Measurements from ENCODE around the gene TMEM127. TPM values are rescaled to one million over a fixed set of nuclear protein-coding genes. Genes with fewer than 3 reads are reported as not detected.
A peak's percentile ranks its signal among the peaks of the same experiment; 100 is the strongest.

The TMEM127 gene
- total and polyA plus RNA-seq, 2 donors from 2014 or later = 37.4 to 72.3 TPM

GRCh38 chr2:96271995-96272394 lies 6.2 kb upstream of the TMEM127 start:
- H3K36me3 ChIP-seq (ENCODE audit: control insufficient read depth in 2 of 3, insufficient read depth in 3 of 3, low read length in 3 of 3) = peaks cover 14 to 56% (median 44%) of the 10 kb centered on the region in 3 donors
- intact Hi-C loops (cut with DNase I) = no loop called here
- H3K4me3 ChIP-seq (ENCODE audit: low read length in 3 of 3) = no peak overlapping the region
- H3K27me3 ChIP-seq (ENCODE audit: control insufficient read depth, insufficient read depth, low read length) = no peaks in the 10 kb centered on the region
- DNase-seq (no peak), FAIRE-seq (no peak)
- no peaks in the 10 kb centered on the region for H3K9me3 ChIP-seq (ENCODE audit: control insufficient read depth in 2 of 3, insufficient read depth in 1 of 3, low read length in 3 of 3)
- H3K9ac ChIP-seq (ENCODE audit: low read length in 3 of 3) = no peak overlapping the region
- peaks cover 0 to 15% (median 14%) of the 10 kb centered on the region in 3 donors for H3K4me1 ChIP-seq (ENCODE audit: control insufficient read depth in 2 of 3, insufficient read depth in 2 of 3, low read depth in 1 of 3, low read length in 3 of 3)
- TF ChIP-seq CTCF (IDR thresholded peaks at IDR 0.05; ENCODE audit: borderline replicate concordance, extremely low read depth, insufficient read depth) = no peak
- H3K27ac ChIP-seq (ENCODE audit: low read depth in 2 of 2, low read length in 2 of 2) = no peak overlapping the region

GRCh38 chr2:96267159-96267971 lies 1.6 kb upstream of the TMEM127 start:
- H3K9me3 ChIP-seq (ENCODE audit: control insufficient read depth in 2 of 3, insufficient read depth in 1 of 3, low read length in 3 of 3) = no peaks in the 10 kb centered on the region
- peak overlapping the region in 2 of 3 donors; percentile 90 to 97 for H3K4me3 ChIP-seq (ENCODE audit: low read length in 3 of 3)
- peaks cover 8 to 27% (median 16%) of the 10 kb centered on the region in 3 donors for H3K4me1 ChIP-seq (ENCODE audit: control insufficient read depth in 2 of 3, insufficient read depth in 2 of 3, low read depth in 1 of 3, low read length in 3 of 3)
- H3K36me3 ChIP-seq (ENCODE audit: control insufficient read depth in 2 of 3, insufficient read depth in 3 of 3, low read length in 3 of 3) = peaks cover 7 to 39% (median 28%) of the 10 kb centered on the region in 3 donors
- DNase-seq (peak in 2 of 5 donors; percentile 41 to 65), FAIRE-seq (no peak)
- TF ChIP-seq CTCF (IDR thresholded peaks at IDR 0.05; ENCODE audit: borderline replicate concordance, extremely low read depth, insufficient read depth) = no peak
- H3K27me3 ChIP-seq (ENCODE audit: control insufficient read depth, insufficient read depth, low read length) = no peaks in the 10 kb centered on the region
- peak overlapping the region in 2 of 3 donors; percentile 41 to 66 for H3K9ac ChIP-seq (ENCODE audit: low read length in 3 of 3)
- intact Hi-C loops (cut with DNase I) = no loop called here
- H3K27ac ChIP-seq (ENCODE audit: low read depth in 2 of 2, low read length in 2 of 2) = no peak overlapping the region

GRCh38 chr2:96265349-96265839 lies 403 bp downstream of the TMEM127 start:
- intact Hi-C loops (cut with DNase I) = no loop called here
- H3K9me3 ChIP-seq (ENCODE audit: control insufficient read depth in 2 of 3, insufficient read depth in 1 of 3, low read length in 3 of 3) = no peaks in the 10 kb centered on the region
- TF ChIP-seq CTCF (IDR thresholded peaks at IDR 0.05; ENCODE audit: borderline replicate concordance, extremely low read depth, insufficient read depth) = no peak
- H3K36me3 ChIP-seq (ENCODE audit: control insufficient read depth in 2 of 3, insufficient read depth in 3 of 3, low read length in 3 of 3) = peaks cover 7 to 27% (median 17%) of the 10 kb centered on the region in 3 donors
- peak overlapping the region; percentile 35 to 93 (median 37) for H3K9ac ChIP-seq (ENCODE audit: low read length in 3 of 3)
- H3K27me3 ChIP-seq (ENCODE audit: control insufficient read depth, insufficient read depth, low read length) = no peaks in the 10 kb centered on the region
- H3K4me1 ChIP-seq (ENCODE audit: control insufficient read depth in 2 of 3, insufficient read depth in 2 of 3, low read depth in 1 of 3, low read length in 3 of 3) = peaks cover 8 to 39% (median 35%) of the 10 kb centered on the region in 3 donors
- no peak for DNase-seq
- H3K4me3 ChIP-seq (ENCODE audit: low read length in 3 of 3) = peak overlapping the region; percentile 59 to 90 (median 72)
- FAIRE-seq = no peak
- peak overlapping the region; percentile 95 for H3K27ac ChIP-seq (ENCODE audit: low read depth in 2 of 2, low read length in 2 of 2)
